DOHH2 (cell line): ENCODE measurements around the gene RBPJ.

ENCODE experiments used
- H3F3A ChIP-seq: fragments of 200-600 bp; sonication (generic), shearing (Covaris generic); 2 replicates; pipeline ENCODE4 v1.6.0; 2016; ENCODE audit warnings: antibody characterized with exemption, mild to moderate bottlenecking; ENCODE audit not compliant: control insufficient read depth, insufficient read depth
- H3K27ac ChIP-seq: fragments of 200-600 bp; sonication (generic); 2 replicates; pipeline ENCODE4 v1.5.1; 2014; ENCODE audit warnings: low read depth, mild to moderate bottlenecking, low read length, moderate library complexity
- H3K27me3 ChIP-seq: fragments of 200-600 bp; sonication (generic); 2 replicates; pipeline ENCODE4 v1.6.1; 2014; ENCODE audit warnings: mild to moderate bottlenecking, low read length, mixed read lengths; ENCODE audit not compliant: control insufficient read depth
- H3K36me3 ChIP-seq: fragments of 200-600 bp; sonication (generic); 2 replicates; pipeline ENCODE4 v1.6.1; 2014; ENCODE audit warnings: mild to moderate bottlenecking, low read length, moderate library complexity, mixed read lengths; ENCODE audit not compliant: control insufficient read depth
- H3K4me1 ChIP-seq: fragments of 200-600 bp; sonication (generic); 2 replicates; pipeline ENCODE4 v1.6.1; 2014; ENCODE audit warnings: mild to moderate bottlenecking, low read length, mixed read lengths; ENCODE audit not compliant: control insufficient read depth
- H3K4me2 ChIP-seq: fragments of 200-600 bp; sonication (generic); 2 replicates; pipeline ENCODE4 v1.6.0; 2014; ENCODE audit warnings: mild to moderate bottlenecking, low read length, moderate library complexity
- H3K4me3 ChIP-seq: fragments of 200-600 bp; sonication (generic); 2 replicates; pipeline ENCODE4 v1.5.1; 2014; ENCODE audit warnings: mild to moderate bottlenecking, low read length, mixed read lengths
- H3K79me2 ChIP-seq: fragments of 200-600 bp; sonication (generic); 2 replicates; pipeline ENCODE4 v1.6.1; 2014; ENCODE audit warnings: mild to moderate bottlenecking, low read length, mixed read lengths; ENCODE audit not compliant: control insufficient read depth
- H3K9me2 ChIP-seq: fragments of 200-600 bp; sonication (generic); replicated peaks from 2 replicates; pipeline ENCODE4 v1.6.1; 2014; ENCODE audit warnings: mild to moderate bottlenecking, low read length, mixed read lengths; ENCODE audit not compliant: control insufficient read depth
- H3K9me3 ChIP-seq: fragments of 200-600 bp; sonication (generic); 2 replicates; pipeline ENCODE4 v1.6.1; 2014; ENCODE audit warnings: antibody characterized with exemption, low read length, mixed read lengths; ENCODE audit not compliant: control insufficient read depth, insufficient read depth
- H4K20me1 ChIP-seq: fragments of 200-600 bp; sonication (generic); 2 replicates; pipeline ENCODE4 v1.6.0; 2014; ENCODE audit warnings: low read depth, mild to moderate bottlenecking, antibody characterized with exemption, low read length, moderate library complexity; ENCODE audit not compliant: control insufficient read depth, insufficient read depth
- EZH2phosphoT487 ChIP-seq: fragments of 200-600 bp; sonication (generic); IDR thresholded peaks from 2 replicates; pipeline ENCODE4 v1.6.1; 2017; ENCODE audit warnings: borderline replicate concordance, mild to moderate bottlenecking, antibody characterized with exemption, low read length, moderate library complexity, mixed read lengths
- TF ChIP-seq, protein P1 (sequence below): fragments of 200-600 bp; sonication (generic); IDR thresholded peaks from one replicate; pipeline ENCODE4 v1.5.1; 2014; ENCODE audit warnings: antibody characterized with exemption, mild to moderate bottlenecking, low read depth, low read length; ENCODE audit not compliant: poor library complexity, severe bottlenecking

The RBPJ gene

DNA sequence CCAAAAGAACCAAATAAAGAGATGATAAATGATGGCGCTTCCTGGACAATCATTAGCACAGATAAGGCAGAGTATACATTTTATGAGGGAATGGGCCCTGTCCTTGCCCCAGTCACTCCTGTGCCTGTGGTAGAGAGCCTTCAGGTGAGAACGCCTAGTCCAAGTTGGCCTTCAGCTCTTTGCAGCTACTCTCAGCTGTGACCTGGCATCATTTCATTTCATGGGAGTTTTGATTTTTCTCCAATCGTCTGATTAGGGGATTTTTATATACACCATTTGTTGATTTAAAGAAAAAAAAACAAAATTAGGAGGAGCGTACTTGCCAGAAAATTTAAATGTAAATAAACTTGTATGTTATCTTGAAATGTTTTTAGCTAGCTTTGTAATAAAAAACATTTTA is 109.1 kb downstream of the RBPJ start:
- Histone ChIP-seq H3F3A (no peaks in the 10 kb centered on the region), H4K20me1 (no peaks in the 10 kb centered on the region; the same call in 1 of the 2 replicates), H3K4me3 (no peak overlapping the region), H3K27me3 (no peaks in the 10 kb centered on the region), H3K79me2 (no peaks in the 10 kb centered on the region), H3K9me3 (no peaks in the 10 kb centered on the region), H3K9me2 (no peaks in the 10 kb centered on the region), H3K36me3 (peaks cover 60% of the 10 kb centered on the region), H3K4me2 (no peak overlapping the region), H3K27ac (no peak overlapping the region), H3K4me1 (peaks cover 4% of the 10 kb centered on the region; the same call in 1 of the 2 replicates)
- TF ChIP-seq, protein P1, sequence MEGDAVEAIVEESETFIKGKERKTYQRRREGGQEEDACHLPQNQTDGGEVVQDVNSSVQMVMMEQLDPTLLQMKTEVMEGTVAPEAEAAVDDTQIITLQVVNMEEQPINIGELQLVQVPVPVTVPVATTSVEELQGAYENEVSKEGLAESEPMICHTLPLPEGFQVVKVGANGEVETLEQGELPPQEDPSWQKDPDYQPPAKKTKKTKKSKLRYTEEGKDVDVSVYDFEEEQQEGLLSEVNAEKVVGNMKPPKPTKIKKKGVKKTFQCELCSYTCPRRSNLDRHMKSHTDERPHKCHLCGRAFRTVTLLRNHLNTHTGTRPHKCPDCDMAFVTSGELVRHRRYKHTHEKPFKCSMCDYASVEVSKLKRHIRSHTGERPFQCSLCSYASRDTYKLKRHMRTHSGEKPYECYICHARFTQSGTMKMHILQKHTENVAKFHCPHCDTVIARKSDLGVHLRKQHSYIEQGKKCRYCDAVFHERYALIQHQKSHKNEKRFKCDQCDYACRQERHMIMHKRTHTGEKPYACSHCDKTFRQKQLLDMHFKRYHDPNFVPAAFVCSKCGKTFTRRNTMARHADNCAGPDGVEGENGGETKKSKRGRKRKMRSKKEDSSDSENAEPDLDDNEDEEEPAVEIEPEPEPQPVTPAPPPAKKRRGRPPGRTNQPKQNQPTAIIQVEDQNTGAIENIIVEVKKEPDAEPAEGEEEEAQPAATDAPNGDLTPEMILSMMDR = no peak
- no peak for TF ChIP-seq EZH2phosphoT487

- Histone ChIP-seq H4K20me1 (no peaks in the 10 kb centered on the region; the same call in 1 of the 2 replicates), H3K4me2 (no peak overlapping the region), H3K4me3 (no peak overlapping the region), H3K27ac (no peak overlapping the region), H3K4me1 (peaks cover 4% of the 10 kb centered on the region; the same call in 1 of the 2 replicates), H3K27me3 (no peaks in the 10 kb centered on the region), H3K79me2 (no peaks in the 10 kb centered on the region), H3K9me2 (no peaks in the 10 kb centered on the region), H3K9me3 (no peaks in the 10 kb centered on the region), H3F3A (no peaks in the 10 kb centered on the region), H3K36me3 (peaks cover 52% of the 10 kb centered on the region)
- TF ChIP-seq, protein P1 = no peak
- TF ChIP-seq EZH2phosphoT487 = no peak
Measured at GRCh38 chr4:26431461-26432180, 110.8 kb downstream of the RBPJ start.

- Histone ChIP-seq H3F3A (no peaks in the 10 kb centered on the region), H3K9me3 (no peaks in the 10 kb centered on the region), H3K4me1 (peaks cover 4% of the 10 kb centered on the region; the same call in 1 of the 2 replicates), H3K4me2 (no peak overlapping the region), H3K27ac (no peak overlapping the region), H4K20me1 (no peaks in the 10 kb centered on the region; the same call in 1 of the 2 replicates), H3K79me2 (no peaks in the 10 kb centered on the region), H3K36me3 (peaks cover 52% of the 10 kb centered on the region), H3K9me2 (no peaks in the 10 kb centered on the region), H3K4me3 (no peak overlapping the region), H3K27me3 (no peaks in the 10 kb centered on the region)
- TF ChIP-seq, protein P1 = no peak
- TF ChIP-seq EZH2phosphoT487 = no peak
Measured at GRCh38 chr4:26432419-26432818, 111.6 kb downstream of the RBPJ start.
